ENCODE results near the gene EXOC6B. TPM values are rescaled to one million over a fixed set of nuclear protein-coding genes. Genes with fewer than 3 reads are reported as not detected.

Gene EXOC6B
- total RNA-seq, 1 donor from 2014 or later, result 32.2 TPM

DNA sequence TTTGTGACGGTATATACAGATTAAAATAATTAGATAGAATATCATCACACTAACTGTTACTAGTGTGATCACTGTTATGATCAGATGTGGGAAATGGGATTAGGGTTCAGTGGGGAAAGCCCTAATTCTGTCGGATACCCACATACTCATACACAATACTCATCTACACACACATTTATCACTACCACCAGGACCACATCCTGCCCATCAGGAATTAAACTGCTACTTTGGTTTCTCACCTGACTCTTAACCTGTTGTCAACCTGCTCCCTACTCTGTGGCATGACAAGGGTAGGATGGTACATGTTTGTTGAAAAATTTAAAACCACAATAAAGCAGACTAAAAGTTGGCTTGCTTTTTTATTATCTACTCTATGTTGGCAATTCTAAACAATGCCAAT lies 653.4 kb downstream of the EXOC6B start:
- H3K27ac Mint-ChIP-seq (ENCODE audit: unreplicated experiment), result no peak overlapping the region
- H3K36me3 Mint-ChIP-seq (ENCODE audit: low read depth), result peaks cover 12% of the 10 kb centered on the region
- no peak for DNase-seq (ENCODE audit: low spot score)
- H3K9me3 Mint-ChIP-seq (ENCODE audit: low read depth), result no peaks in the 10 kb centered on the region
- H3K4me3 Mint-ChIP-seq (ENCODE audit: unreplicated experiment), result no peak overlapping the region
- TF ChIP-seq CTCF (IDR thresholded peaks at IDR 0.05), result no peak
- no peaks in the 10 kb centered on the region for H3K27me3 Mint-ChIP-seq (ENCODE audit: low read depth)
- H3K4me1 Mint-ChIP-seq (ENCODE audit: low read depth), result no peaks in the 10 kb centered on the region

- DNase-seq (ENCODE audit: low spot score), result no peak
- TF ChIP-seq CTCF (IDR thresholded peaks at IDR 0.05), result no peak
- Mint-ChIP-seq H3K4me1 (ENCODE audit: low read depth) (peaks cover 7% of the 10 kb centered on the region), H3K4me3 (ENCODE audit: unreplicated experiment) (no peak overlapping the region), H3K36me3 (ENCODE audit: low read depth) (no peaks in the 10 kb centered on the region), H3K27ac (ENCODE audit: unreplicated experiment) (no peak overlapping the region), H3K9me3 (ENCODE audit: low read depth) (no peaks in the 10 kb centered on the region), H3K27me3 (ENCODE audit: low read depth) (no peaks in the 10 kb centered on the region)
These were observed 659.6 kb downstream of the EXOC6B start for GRCh38 chr2:72166279-72166678.

DNA sequence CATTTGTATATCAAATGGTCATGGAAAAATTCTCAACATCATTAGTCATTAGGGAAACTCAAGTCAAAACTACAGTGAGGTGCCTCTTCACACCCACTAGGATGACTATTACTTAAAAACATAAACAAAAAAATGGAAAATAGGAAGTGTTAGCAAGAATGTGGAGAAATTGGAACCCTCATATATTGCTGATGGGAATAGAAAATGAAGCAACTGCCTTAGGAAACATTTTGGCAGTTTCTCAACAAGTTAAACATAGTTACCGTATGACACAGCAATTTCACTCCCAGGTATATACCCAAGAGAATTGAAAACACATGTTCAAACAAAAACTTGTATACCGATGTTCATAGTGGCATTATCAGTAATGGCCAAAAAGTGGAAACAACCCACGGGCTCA lies 660.0 kb downstream of the EXOC6B start:
- Mint-ChIP-seq H3K27me3 (ENCODE audit: low read depth) (no peaks in the 10 kb centered on the region), H3K9me3 (ENCODE audit: low read depth) (no peaks in the 10 kb centered on the region), H3K36me3 (ENCODE audit: low read depth) (no peaks in the 10 kb centered on the region), H3K4me3 (ENCODE audit: unreplicated experiment) (no peak overlapping the region), H3K27ac (ENCODE audit: unreplicated experiment) (no peak overlapping the region), H3K4me1 (ENCODE audit: low read depth) (peaks cover 7% of the 10 kb centered on the region)
- no peak for TF ChIP-seq CTCF (IDR thresholded peaks at IDR 0.05)
- DNase-seq (ENCODE audit: low spot score), result no peak

- DNase-seq (ENCODE audit: low spot score), result no peak
- peaks cover 2% of the 10 kb centered on the region for H3K27me3 Mint-ChIP-seq (ENCODE audit: low read depth)
- peaks cover 7% of the 10 kb centered on the region for H3K4me1 Mint-ChIP-seq (ENCODE audit: low read depth)
- no peak for TF ChIP-seq CTCF (IDR thresholded peaks at IDR 0.05)
- no peaks in the 10 kb centered on the region for H3K9me3 Mint-ChIP-seq (ENCODE audit: low read depth)
- H3K4me3 Mint-ChIP-seq (ENCODE audit: unreplicated experiment), result no peak overlapping the region
- H3K36me3 Mint-ChIP-seq (ENCODE audit: low read depth), result no peaks in the 10 kb centered on the region
- no peak overlapping the region for H3K27ac Mint-ChIP-seq (ENCODE audit: unreplicated experiment)
These were observed 663.3 kb downstream of the EXOC6B start for GRCh38 chr2:72162574-72162973.

- no peaks in the 10 kb centered on the region for H3K4me1 Mint-ChIP-seq (ENCODE audit: low read depth)
These were observed 666.4 kb downstream of the EXOC6B start for GRCh38 chr2:72159211-72159993.

More at GRCh38 chr2:72159211-72159993, 666.4 kb downstream of the EXOC6B start:
- no peak for DNase-seq (ENCODE audit: low spot score)
- no peak overlapping the region for H3K4me3 Mint-ChIP-seq (ENCODE audit: unreplicated experiment)
- H3K27me3 Mint-ChIP-seq (ENCODE audit: low read depth), result peaks cover 14% of the 10 kb centered on the region
- no peak for TF ChIP-seq CTCF (IDR thresholded peaks at IDR 0.05)
- no peaks in the 10 kb centered on the region for H3K9me3 Mint-ChIP-seq (ENCODE audit: low read depth)
- no peak overlapping the region for H3K27ac Mint-ChIP-seq (ENCODE audit: unreplicated experiment)
- no peaks in the 10 kb centered on the region for H3K36me3 Mint-ChIP-seq (ENCODE audit: low read depth)

All from chondrocyte (in vitro differentiated cells).